GM12892 (cell line): ENCODE results near the gene CSF1R.

Experiments used
- POLR2A ChIP-seq: IDR thresholded peaks from 2 replicates; pipeline ENCODE4 v1.6.1; 2011; ENCODE audit warnings: low read depth, low read length, control low read depth
- POLR2AphosphoS5 ChIP-seq: IDR thresholded peaks from 2 replicates; pipeline ENCODE4 v1.6.1; 2011; ENCODE audit warnings: low read depth, low read length, control low read depth
- TAF1 ChIP-seq: IDR thresholded peaks from 2 replicates; pipeline ENCODE4 v1.6.1; 2011; ENCODE audit warnings: low read depth, mild to moderate bottlenecking, control low read depth, low read length, borderline replicate concordance

- TF ChIP-seq POLR2A (no peak), POLR2AphosphoS5 (no peak), TAF1 (no peak)
Observed at GRCh38 chr5:150044712-150045111, 41.6 kb downstream of the CSF1R start.
